Liver (tissue), 3 donors: ENCODE measurements around the gene USP6NL.

Experiments
- ATF3 ChIP-seq: IDR thresholded peaks from 2 replicates; pipeline ENCODE4 v1.6.1; 2016; ENCODE audit warnings: antibody characterized with exemption
- CTCF ChIP-seq: fragments of 150-350 bp; IDR thresholded peaks from 2 replicates; pipeline ENCODE4 v1.5.1; 2017; ENCODE audit warnings: improper control_type of control experiment, low read depth, low read length; ENCODE audit not compliant: missing input control
- FOXA1 ChIP-seq: IDR thresholded peaks from 2 replicates; pipeline ENCODE4 v1.6.1; 2016; ENCODE audit warnings: antibody characterized with exemption
- MAX ChIP-seq: IDR thresholded peaks from 2 replicates; pipeline ENCODE4 v1.6.1; 2016; ENCODE audit warnings: antibody characterized with exemption
- NR2F2 ChIP-seq: IDR thresholded peaks from 2 replicates; pipeline ENCODE4 v1.6.1; 2016; ENCODE audit warnings: antibody characterized with exemption
- RAD21 ChIP-seq, 2 donors: IDR thresholded peaks; 2 replicates each; pipeline ENCODE4 v1.6.1; 2016; ENCODE audit warnings: antibody characterized with exemption in 2 of 2, mild to moderate bottlenecking in 2 of 2
- SP1 ChIP-seq: IDR thresholded peaks from 2 replicates; pipeline ENCODE4 v1.6.1; 2018; ENCODE audit warnings: antibody characterized with exemption, mild to moderate bottlenecking
- YY1 ChIP-seq: IDR thresholded peaks from 2 replicates; pipeline ENCODE4 v1.6.1; 2016; ENCODE audit warnings: antibody characterized with exemption, mild to moderate bottlenecking
- donor health status: healthy.
- donor health status: healthy.

- TF ChIP-seq CTCF (no peak), MAX (no peak), ATF3 (no peak), NR2F2 (no peak), RAD21 (IDR thresholded peaks at IDR 0.05) (peak in 1 of 2 donors; percentile 15), SP1 (peak; percentile 24), FOXA1 (no peak), YY1 (peak; percentile 17)
Observed at GRCh38 chr10:11616021-11616420, 4.6 kb upstream of the USP6NL start.
